Measurements from ENCODE around the gene WDR59.
"Not testable (repeated sequence)": the region's sequence is repeated elsewhere in the genome, so short reads cannot be mapped to it uniquely, and the experiment has no call there.

Gene WDR59, protein sequence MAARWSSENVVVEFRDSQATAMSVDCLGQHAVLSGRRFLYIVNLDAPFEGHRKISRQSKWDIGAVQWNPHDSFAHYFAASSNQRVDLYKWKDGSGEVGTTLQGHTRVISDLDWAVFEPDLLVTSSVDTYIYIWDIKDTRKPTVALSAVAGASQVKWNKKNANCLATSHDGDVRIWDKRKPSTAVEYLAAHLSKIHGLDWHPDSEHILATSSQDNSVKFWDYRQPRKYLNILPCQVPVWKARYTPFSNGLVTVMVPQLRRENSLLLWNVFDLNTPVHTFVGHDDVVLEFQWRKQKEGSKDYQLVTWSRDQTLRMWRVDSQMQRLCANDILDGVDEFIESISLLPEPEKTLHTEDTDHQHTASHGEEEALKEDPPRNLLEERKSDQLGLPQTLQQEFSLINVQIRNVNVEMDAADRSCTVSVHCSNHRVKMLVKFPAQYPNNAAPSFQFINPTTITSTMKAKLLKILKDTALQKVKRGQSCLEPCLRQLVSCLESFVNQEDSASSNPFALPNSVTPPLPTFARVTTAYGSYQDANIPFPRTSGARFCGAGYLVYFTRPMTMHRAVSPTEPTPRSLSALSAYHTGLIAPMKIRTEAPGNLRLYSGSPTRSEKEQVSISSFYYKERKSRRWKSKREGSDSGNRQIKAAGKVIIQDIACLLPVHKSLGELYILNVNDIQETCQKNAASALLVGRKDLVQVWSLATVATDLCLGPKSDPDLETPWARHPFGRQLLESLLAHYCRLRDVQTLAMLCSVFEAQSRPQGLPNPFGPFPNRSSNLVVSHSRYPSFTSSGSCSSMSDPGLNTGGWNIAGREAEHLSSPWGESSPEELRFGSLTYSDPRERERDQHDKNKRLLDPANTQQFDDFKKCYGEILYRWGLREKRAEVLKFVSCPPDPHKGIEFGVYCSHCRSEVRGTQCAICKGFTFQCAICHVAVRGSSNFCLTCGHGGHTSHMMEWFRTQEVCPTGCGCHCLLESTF

DNA sequence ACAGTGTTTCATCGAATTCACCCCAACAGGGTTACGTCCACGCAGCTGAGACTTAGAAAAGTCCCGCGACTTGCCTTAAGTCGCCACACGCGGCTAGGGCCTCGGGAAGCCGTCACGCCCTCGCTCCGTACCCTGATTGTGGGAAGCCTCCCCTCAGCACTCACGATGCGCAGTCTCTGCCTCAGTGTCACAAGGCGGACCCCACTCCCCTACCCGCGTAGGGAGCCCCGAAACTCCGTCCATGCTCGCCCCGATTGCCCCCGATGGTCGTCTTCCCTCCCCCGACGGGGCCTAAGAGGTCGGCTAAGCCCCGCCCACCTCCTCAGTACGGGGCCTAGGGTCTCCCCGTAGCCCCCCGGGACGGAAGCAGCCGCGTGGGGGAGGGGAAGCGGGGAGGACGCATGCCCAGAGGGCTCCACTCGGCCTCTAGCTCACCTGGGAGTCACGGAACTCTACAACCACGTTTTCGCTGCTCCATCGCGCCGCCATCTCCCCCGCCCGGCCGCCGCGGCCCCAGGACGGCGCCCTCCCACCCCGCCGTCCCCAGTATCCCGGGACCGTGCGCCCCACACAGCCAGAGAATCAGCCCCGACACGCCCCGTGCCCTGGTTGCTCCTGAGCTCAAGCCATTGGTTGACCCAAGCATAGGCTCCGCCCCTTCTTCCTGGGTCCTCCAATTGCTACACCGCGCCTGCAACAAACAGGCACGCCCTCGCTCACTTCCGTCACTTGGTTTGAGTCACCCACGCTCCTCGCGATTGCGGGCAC is at the start of gene WDR59:
Gene WDR59, minus strand, starts transcription at position 595 of the 768 bp plus-strand sequence. Its CDS starts 106 bp downstream, at position 489.
- peak; percentile 95 for DNase-seq

- DNase-seq, result no peak
These were observed 47.7 kb upstream of the WDR59 start for GRCh38 chr16:75032655-75033054.

GRCh38 chr16:75029854-75030253 is 44.9 kb upstream of the WDR59 start:
- no peak for DNase-seq

DNA sequence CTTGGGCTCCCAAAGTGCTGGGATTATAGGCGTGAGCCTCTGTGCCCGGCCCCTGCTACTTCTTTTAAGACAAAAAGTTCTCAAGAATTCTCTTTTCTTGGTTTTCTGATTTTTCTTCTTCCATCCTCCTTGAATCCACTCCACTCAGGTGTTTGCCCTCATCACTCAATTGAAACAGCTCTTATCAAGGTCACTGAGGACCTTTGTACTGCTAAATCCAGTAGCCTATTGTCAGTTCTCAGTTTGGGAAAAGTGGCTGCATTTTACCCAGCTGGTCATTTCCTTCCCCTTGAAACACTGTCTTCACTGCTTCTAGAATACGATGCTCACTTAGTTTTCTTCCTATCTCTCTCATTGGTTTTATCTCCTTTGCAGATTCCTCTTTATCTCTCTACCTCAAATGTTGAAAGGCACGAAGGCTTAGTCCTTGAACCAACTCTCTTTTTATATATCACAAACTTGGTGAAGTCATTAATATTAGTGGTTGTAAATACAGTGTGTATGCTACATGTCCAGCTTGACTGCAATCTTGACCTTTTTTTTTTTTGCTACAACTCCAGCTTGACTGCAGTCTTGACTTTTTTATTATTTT is 43.7 kb upstream of the WDR59 start:
- DNase-seq, result no peak

GRCh38 chr16:75027520-75028300 is 42.8 kb upstream of the WDR59 start:
- DNase-seq, result no peak

- DNase-seq, result no peak
These were observed 42.0 kb upstream of the WDR59 start for GRCh38 chr16:75026892-75027391.

GRCh38 chr16:75026239-75026891 is 41.4 kb upstream of the WDR59 start:
- DNase-seq, result not testable (repeated sequence)

DNA sequence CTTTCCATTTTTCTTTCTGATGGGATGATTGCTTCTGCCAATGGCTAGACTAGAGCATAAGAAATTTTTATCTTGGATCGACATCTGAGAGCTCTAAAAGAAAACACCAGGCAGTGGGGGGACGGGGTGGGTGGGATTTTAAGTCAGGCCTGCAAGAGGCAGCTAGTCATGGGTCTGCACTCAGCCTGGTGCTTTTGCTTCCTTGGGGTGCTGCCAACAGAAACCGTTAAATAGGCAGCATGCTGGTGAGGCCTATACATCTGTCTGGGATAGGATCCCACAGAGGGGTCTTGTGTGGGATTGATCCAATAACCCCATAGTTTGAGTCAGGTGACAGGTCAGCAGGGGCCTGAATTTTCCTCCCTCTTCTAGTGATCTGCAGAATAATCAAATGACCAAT is 40.8 kb upstream of the WDR59 start:
- no peak for DNase-seq

DNA sequence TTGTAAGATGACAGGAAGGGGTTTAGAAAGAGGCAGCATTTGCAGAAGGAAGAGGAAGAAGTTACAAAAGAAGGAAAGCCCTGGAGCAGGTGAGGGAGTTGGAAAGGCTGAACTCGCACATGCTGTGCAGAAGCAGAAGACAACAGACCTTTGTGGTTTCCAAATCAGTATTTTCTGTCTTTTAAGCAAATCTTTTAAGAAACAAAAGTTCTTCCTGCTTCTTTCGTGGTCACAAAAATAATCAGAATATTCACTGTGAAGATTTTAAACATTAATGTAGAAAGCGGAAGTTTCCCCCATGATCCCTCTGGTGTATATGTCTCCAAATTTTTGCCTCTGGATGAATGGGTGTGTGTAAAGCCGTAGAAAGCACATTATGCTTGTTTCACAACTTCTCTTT is 39.7 kb upstream of the WDR59 start:
- DNase-seq, result no peak

DNA sequence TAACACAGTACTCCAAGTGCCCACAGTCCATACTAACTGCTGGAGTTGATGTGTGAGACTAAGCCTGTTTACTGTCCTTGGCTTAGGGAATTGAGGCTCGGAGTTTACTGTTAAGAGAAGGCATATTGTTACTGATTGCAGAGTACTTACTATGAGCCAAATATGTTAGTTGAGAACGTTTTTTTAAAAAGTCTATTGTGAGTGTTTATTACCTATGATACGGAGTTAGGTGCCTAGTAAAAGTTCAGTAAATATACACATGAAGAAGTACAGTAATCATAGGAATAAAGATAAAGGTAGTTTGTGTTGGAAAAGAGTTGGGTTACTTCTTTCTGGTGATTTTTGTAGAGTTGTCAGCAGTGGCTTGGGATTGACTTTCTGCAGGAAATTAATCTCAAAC is 39.3 kb upstream of the WDR59 start:
- no peak for DNase-seq

GRCh38 chr16:75023009-75023408 is 38.1 kb upstream of the WDR59 start:
- no peak for DNase-seq

GRCh38 chr16:75022567-75022966 is 37.6 kb upstream of the WDR59 start:
- no peak for DNase-seq

- no peak for DNase-seq
These were observed 36.5 kb upstream of the WDR59 start for GRCh38 chr16:75021410-75021809.

DNA sequence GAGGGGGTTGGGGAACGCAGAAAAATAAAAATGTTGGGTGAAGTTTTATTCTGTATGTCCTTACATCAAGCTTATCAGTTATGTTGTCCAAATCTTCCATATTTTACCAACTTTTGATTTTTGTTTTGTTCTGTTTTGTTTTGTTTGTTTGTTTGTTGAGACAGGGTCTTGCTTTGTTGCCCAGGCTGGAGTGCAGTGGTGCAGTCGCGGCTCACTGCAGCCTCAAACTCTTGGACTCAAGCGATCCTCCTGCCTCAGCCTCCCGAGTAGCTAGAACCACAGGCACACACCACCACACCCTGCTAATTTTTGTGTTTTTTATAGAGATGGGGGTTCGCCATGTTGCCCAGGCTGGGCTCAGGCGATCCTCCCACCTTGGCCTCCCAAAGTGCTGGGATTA is 34.7 kb upstream of the WDR59 start:
- no peak for DNase-seq

GRCh38 chr16:75019007-75019406 is 34.1 kb upstream of the WDR59 start:
- no peak for DNase-seq

GRCh38 chr16:75017670-75018525 is 33.0 kb upstream of the WDR59 start:
- DNase-seq, result no peak

GRCh38 chr16:75016451-75017081 is 31.6 kb upstream of the WDR59 start:
- DNase-seq, result not testable (repeated sequence)

DNA sequence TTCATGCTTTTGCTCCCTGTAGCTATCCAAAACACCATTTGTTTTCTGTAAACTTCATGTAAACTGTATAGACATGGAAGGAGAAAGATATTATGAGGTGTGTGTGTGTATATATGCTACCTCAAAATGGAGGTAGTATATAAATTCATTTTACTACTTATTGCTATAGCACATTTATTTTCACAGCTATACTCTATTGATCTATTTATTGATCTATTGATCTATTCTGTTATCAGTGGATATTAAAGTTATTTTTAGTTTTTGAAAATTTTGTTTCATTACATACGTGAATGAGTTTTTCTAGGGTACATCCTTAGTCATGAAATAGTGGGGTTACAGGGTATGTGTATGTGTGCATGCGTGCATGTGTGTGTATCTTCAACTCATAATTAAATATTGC is 29.4 kb upstream of the WDR59 start:
- no peak for DNase-seq

DNA sequence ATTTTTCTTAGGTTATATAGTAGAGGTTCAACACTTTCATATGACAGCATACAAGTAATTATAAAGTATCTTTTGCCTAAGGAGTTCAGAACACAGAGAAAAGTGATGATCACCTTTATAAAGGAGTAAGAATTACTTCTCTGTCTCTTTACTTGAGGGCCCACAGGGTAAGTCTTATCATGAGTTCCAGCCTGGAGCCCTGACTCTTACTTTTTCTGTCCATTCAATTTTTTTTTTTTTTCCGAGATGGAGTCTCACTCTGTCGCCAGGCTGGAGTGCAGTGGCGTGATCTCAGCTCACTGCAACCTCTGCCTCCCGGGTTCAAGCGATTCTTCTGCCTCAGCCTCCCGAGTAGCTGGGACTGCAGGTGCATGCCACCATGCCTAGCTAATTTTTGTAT is 28.2 kb upstream of the WDR59 start:
- not testable (repeated sequence) for DNase-seq
